Hippocampal formation (tissue), 2 donors: ENCODE measurements around the gene UBN1.

ENCODE experiments used
- DNase-seq, 2 donors: peaks; one replicate each; lab custom pipeline; 2025; lab: John Stamatoyannopoulos, UW

UBN1 gene, protein sequence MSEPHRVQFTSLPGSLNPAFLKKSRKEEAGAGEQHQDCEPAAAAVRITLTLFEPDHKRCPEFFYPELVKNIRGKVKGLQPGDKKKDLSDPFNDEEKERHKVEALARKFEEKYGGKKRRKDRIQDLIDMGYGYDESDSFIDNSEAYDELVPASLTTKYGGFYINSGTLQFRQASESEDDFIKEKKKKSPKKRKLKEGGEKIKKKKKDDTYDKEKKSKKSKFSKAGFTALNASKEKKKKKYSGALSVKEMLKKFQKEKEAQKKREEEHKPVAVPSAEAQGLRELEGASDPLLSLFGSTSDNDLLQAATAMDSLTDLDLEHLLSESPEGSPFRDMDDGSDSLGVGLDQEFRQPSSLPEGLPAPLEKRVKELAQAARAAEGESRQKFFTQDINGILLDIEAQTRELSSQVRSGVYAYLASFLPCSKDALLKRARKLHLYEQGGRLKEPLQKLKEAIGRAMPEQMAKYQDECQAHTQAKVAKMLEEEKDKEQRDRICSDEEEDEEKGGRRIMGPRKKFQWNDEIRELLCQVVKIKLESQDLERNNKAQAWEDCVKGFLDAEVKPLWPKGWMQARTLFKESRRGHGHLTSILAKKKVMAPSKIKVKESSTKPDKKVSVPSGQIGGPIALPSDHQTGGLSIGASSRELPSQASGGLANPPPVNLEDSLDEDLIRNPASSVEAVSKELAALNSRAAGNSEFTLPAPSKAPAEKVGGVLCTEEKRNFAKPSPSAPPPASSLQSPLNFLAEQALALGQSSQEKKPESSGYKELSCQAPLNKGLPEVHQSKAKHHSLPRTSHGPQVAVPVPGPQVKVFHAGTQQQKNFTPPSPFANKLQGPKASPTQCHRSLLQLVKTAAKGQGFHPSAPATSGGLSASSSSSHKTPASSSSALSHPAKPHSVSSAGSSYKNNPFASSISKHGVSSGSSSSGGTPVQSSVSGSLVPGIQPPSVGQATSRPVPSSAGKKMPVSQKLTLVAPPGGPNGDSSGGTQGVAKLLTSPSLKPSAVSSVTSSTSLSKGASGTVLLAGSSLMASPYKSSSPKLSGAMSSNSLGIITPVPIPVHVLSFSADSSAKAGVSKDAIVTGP (N-terminal part only)

GRCh38 chr16:4846901-4847773 lies at the start of gene UBN1, which contains the start of gene GLYR1:
Gene UBN1, plus strand, starts transcription at chr16:4847481. Its CDS starts 5,437 bp downstream, at chr16:4852918.
Gene GLYR1, minus strand, starts transcription at chr16:4847288. Its CDS starts 23 bp downstream, at chr16:4847265.
- peak; percentile 93 to 98 for DNase-seq

DNA sequence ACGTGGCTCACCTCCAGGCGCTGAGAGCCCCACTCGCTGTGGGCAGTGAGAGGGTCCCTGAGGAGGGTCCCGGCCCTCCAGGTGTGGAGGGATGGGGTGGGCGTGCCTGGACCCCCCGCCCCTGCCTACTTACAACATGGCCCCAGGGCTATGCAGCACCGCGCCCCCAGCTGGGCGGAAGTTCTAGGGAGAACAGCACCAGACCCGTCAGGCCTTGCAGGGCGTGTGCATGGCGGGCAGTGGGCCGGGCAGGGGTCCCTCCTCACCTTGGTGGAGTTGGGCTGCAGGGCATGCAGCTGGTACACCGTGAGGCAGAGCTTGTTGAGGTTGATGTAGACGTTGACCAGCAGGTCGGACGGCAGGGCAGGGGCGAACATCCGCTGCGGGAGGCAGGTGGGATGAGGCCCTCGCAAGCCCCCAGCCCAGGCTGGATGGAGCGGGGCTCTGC lies 49.5 kb upstream of the UBN1 start:
- DNase-seq: no peak

DNA sequence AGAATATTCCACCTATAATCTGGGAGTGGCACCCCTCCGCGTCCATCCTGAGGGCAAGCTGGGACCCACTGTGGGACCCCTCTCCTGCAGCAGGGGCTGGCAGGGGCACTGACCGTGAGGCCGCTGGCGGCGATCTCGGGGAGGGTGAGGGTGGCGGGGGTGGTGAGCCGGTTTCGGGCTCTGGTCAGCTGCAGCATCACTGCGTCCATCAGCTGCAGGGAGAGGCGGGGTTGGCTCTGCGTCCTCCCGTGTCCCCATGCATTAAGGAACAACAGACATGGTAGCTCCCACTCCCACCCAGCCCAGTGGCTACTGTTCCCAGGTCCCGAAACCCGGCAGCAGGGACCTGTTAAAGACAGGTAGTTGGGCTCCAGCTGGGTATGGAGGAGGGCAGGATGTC lies 48.8 kb upstream of the UBN1 start:
- no peak for DNase-seq

- no peak for DNase-seq
Measured at GRCh38 chr16:4799171-4799855, 48.0 kb upstream of the UBN1 start.

DNA sequence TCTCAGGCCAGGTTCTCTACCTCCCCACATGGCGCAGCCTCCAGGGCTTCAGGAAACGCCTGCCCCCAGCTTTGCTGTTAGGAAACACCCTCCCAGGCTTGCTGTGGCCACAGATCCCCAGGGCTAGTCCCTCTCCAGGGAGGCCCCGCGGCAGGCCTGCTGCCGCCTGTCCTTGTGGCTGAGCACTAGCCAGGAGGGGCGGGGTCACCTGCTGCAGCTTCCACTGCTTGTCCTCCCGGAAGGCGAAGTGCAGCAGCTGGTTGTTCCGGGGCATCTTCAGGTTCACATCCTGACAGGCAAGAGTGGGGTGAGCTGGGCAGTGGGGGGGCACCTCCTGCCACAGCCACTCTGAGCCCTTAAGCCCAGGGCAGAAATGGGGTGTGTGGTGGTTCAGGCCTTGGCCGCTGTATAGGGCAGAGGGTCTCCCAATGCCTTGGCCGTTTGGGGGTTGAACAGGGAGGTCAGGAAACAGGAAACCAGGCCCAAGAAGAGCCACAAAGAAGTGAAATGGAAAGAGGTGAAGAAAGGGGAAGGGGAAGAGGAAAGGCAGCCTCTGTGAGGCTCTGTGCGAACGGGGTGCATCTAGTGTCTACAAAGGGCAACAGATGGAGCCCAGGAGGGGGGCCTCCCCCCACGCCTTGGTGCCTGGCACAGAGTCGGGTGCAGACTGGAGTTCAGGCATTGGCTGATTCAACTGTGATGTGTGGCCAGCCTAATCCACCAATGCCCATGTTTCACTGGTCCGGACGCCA lies 46.8 kb upstream of the UBN1 start:
- peak; percentile 78 to 80 for DNase-seq

GRCh38 chr16:4801051-4801961 lies 46.0 kb upstream of the UBN1 start:
- DNase-seq: no peak

DNA sequence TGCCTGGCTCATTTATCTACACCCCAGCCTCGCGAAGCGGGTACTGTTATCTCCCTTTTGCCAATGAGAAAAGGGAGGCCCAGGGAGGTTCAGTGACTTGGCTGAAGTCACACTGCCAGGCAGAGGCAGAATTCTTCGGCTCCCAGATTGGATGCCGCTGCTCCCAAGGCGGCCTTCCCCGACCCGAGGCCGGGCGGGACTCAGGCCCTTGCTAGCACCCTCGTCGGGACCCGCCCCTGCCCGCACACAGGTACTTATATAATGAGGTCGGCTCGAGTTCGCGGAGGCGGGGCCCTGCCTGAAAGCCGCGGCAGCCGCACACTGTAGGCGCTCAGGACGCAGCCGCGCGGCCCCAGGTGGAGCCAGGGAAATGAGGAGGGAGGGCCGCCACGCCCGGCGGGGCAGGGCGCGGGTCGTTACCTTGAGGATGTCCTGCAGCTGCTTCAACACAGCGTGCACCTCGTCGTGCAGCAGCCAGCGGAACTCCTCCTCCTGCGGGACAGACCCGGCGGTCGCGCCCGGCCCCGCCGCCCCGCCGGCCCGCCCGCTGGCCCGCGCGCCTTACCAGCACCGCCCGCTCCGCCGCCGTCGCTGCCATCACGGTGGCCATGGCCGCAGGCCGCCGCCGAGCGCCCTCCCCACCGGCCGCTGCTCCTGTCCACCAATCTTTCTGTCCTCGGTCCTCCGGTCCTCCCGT lies 45.2 kb upstream of the UBN1 start, which contains the start of gene ROGDI:
TSS of gene ROGDI (minus strand) at position 672 of the 697 bp plus-strand sequence. CDS start at position 610, 62 bp downstream.
- peak; percentile 42 to 44 for DNase-seq

- peak; percentile 94 to 96 for DNase-seq
Measured at GRCh38 chr16:4802659-4803287, 44.5 kb upstream of the UBN1 start.

- DNase-seq: no peak
Measured at GRCh38 chr16:4803401-4803844, 43.9 kb upstream of the UBN1 start.

DNA sequence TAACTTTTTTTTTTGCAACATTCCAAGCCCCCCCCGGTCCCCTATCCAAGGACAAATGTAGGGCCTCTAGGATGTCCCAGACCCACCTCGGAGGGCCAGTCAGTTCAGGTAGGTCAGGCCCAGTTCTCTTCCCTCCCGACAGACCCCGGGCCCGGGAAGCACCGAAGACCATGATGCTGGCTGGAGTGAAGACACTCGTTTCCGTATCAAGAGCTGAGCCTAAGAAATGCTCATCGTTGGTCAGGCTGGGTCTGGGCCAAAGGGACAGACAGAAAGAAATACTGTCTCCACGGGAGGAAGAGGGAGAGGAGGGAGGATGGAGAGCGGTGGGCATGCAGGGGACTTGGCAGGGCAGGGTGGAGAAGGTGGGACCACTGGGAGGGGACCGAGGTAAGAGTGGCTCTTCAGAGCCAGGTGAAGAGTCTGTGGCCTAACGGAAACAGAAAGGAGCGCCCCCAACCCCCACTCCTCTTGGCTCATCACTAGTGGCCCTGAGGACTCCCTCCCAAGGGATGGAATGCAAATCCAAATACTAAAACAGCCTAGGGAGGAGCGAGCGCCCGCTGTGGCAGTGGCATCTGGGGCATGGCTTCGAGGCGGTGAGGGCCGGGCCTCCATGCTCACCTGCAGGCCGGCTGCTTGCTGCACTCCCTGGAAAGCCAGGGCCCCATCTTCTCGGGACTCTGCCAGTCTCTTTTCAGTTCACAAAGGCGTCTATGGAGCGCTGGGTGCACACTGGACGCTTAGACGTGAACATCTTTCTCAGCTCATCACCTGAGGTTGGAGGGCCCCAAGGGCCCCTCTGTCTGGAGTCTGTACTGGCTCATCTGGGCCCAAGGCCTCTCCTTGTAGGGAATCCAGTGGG lies 43.2 kb upstream of the UBN1 start:
- no peak for DNase-seq

DNA sequence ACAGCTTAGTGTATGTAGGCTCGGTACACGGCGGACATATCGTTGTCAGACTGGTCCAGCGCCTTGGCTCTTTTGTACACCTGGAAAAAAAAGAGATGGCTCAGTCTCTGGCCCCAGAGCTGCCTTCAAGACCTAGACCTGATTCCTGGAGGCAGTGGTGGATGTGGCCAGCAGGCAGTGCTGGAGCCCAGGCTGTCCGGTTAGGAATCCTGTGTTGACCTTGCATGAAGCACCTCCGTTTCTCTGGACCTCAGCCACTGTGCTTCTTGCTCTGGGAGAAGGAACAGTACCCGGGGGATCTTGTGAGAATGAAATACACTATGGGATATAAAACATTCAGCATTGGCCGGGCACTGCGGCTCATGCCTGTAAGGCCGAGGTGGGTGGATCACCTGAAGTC lies 42.0 kb upstream of the UBN1 start:
- no peak for DNase-seq

DNA sequence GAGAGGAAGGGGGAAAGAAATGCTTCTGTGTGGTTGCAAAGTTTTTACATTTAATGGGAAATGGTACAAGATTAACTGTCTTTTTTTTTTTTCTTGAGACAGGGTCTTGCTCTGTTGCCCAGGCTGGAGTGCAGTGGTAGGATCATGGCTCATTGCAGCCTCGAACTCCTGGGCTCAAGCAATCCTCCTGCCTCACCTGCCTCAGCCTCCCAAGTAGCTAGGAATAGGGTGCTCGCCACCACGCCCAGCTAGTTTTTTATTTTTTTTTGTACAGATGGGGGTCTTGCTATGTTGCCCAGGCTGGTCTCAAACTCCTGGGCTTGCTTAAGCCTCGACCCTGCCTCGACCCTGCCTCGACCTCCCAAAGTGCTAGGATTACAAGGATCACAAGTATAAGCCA lies 41.0 kb upstream of the UBN1 start:
- DNase-seq: no peak

GRCh38 chr16:4811242-4811641 lies 36.0 kb upstream of the UBN1 start:
- no peak for DNase-seq

GRCh38 chr16:4811773-4812172 lies 35.5 kb upstream of the UBN1 start:
- DNase-seq: no peak

- DNase-seq: no peak
Measured at GRCh38 chr16:4813251-4814003, 33.9 kb upstream of the UBN1 start.

- no peak for DNase-seq
Measured at GRCh38 chr16:4814046-4814445, 33.2 kb upstream of the UBN1 start.
